CD4-positive, alpha-beta T cell treated with Interleukin-15 for 1 hour (primary cell): ENCODE measurements around the gene MYO7B.

Experiments
- DNase-seq: peaks from one replicate; pipeline ENCODE4 v3.0.0-alpha.2; 2020

The MYO7B gene

GRCh38 chr2:127575185-127575765, 39.8 kb downstream of the MYO7B start:
- DNase-seq: no peak

GRCh38 chr2:127575941-127576432, 40.5 kb downstream of the MYO7B start:
- DNase-seq: no peak

- no peak for DNase-seq
Measured at GRCh38 chr2:127576433-127577207, 41.1 kb downstream of the MYO7B start.

- no peak for DNase-seq
Measured at GRCh38 chr2:127577208-127577475, 41.7 kb downstream of the MYO7B start.

- no peak for DNase-seq
Measured at GRCh38 chr2:127577503-127577902, 42.0 kb downstream of the MYO7B start.

- peak; percentile 48 for DNase-seq
Measured at GRCh38 chr2:127577973-127578372, 42.5 kb downstream of the MYO7B start.

GRCh38 chr2:127578411-127578810, 42.9 kb downstream of the MYO7B start:
- DNase-seq: no peak

GRCh38 chr2:127579231-127579630, 43.7 kb downstream of the MYO7B start:
- DNase-seq: no peak

- no peak for DNase-seq
Measured at GRCh38 chr2:127580167-127581049, 44.9 kb downstream of the MYO7B start.

GRCh38 chr2:127581050-127581345, 45.5 kb downstream of the MYO7B start:
- no peak for DNase-seq

- no peak for DNase-seq
Measured at GRCh38 chr2:127581516-127582490, 46.3 kb downstream of the MYO7B start.

GRCh38 chr2:127582863-127583861, 47.7 kb downstream of the MYO7B start:
- DNase-seq: no peak

GRCh38 chr2:127584047-127584446, 48.6 kb downstream of the MYO7B start:
- no peak for DNase-seq

GRCh38 chr2:127584516-127585033, 49.1 kb downstream of the MYO7B start:
- DNase-seq: no peak

- no peak for DNase-seq
Measured at GRCh38 chr2:127585270-127585807, 49.9 kb downstream of the MYO7B start.

- DNase-seq: no peak
Measured at GRCh38 chr2:127586136-127586535, 50.7 kb downstream of the MYO7B start.

GRCh38 chr2:127586746-127587295, 51.3 kb downstream of the MYO7B start:
- DNase-seq: no peak

- no peak for DNase-seq
Measured at GRCh38 chr2:127588241-127588640, 52.8 kb downstream of the MYO7B start.

GRCh38 chr2:127589358-127589757, 53.9 kb downstream of the MYO7B start:
- no peak for DNase-seq

GRCh38 chr2:127589841-127590240, 54.4 kb downstream of the MYO7B start:
- no peak for DNase-seq
